Stimulated activated CD4-positive, alpha-beta T cell treated with anti-CD3 and anti-CD28 coated beads, Interleukin-12 subunit alpha, Interleukin-12 subunit beta, amount 100 ng/mL, for 4 hours (primary cell): Measurements from ENCODE around the gene LNX2.
A peak's percentile ranks its signal among the peaks of the same experiment; 100 is the strongest.

Experiments used
- DNase-seq: peaks from one replicate; pipeline ENCODE4 v3.0.0-alpha.2; 2020

Gene LNX2

DNA sequence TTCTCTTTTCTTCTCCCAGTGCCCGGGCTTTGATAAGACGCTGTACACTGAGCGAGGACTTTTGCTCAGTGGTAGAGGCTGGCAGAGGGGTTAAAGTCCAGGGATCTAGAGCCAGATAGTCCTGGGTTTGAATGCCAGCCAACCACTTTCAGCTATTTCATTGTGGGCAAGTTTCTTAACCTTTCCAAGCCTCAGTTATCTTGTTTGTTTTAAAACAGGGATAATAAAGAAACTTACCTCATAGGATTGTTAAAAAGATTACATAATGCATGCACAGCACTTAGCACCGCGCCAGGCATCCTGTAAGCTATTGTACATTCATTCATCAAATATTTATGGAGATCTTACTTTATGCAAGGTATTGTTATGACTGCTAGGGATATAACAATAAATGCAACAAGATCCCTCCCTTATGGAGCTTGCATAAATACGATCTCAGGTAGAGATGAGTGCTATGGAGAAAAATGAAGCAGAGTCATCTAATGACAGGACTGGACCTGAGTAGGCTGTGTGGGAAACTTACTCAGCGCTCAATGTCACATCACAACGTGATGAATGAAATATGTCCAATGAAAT lies 70.8 kb downstream of the LNX2 start:
- DNase-seq, result no peak

DNA sequence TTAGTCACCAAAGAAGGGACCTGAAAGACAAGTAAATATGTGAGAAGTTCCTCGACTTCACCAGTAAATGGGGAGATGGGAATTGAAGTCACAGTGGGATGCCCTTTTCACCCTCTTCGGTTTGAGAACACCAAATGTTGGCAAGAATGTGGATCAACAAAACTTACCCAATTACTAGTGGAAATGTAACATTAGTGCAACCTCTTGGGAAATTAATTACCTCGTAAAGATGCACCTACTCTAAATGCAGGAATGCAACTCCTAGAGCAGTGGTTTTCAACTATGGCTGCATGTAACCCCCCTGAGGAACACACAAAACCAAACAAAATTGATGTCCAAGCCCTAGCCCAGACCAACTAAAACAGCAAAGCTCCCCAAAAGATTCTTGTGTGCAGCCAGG lies 78.1 kb downstream of the LNX2 start:
- no peak for DNase-seq

DNA sequence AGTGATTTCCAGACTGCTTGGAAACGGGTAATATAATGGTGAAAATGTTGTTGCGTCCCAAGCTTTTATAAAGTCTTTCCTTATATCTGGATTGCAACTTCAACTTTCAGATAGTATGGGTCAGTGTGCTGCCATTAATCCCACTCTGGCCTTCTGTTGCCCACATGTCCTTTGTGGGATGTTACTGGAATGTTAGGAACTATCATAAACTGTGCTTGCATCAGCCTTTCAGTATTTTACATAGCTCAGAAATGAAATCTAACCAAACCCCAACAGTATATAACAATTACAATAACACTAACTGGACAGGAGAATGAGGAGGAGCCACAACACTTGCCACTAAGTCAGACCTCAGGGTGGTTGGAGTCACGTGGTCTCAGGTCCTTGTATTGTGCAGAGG lies 78.9 kb downstream of the LNX2 start:
- no peak for DNase-seq

DNA sequence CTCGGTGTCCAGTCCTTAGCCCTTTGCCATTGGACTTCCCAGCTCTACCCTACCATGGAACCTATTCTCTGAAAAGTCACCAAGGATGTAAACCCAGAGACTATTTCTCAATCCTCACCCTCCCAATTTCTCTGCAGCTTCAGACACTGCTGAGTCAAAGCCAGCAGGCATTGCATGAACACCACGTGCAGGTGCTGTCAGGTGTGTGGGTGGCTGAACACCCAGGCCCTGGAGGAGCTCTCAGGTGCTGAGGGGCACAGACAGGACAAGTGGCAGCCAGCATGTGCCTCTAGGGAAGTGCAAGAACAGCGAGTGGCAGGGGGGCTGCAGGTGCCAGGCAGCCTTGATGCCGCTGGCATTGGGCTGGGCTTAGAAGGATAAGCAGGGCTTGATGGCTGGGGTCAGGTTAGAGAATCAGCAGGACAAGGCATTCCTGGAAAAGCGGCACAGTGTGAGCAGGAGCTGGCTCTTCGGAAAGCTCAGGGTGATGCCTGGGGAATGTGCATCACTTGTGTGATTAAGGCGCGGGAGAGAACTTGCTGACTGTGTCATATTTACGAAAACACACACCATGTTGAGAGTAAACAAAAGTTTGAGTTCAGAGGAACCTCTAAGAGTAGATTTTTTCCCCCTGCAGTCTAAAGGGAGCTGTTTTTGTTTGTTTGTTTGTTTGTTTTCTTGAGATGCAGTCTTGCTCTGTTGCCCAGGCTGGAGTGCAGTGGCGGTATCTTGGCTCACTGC lies 83.8 kb downstream of the LNX2 start:
- no peak for DNase-seq

DNA sequence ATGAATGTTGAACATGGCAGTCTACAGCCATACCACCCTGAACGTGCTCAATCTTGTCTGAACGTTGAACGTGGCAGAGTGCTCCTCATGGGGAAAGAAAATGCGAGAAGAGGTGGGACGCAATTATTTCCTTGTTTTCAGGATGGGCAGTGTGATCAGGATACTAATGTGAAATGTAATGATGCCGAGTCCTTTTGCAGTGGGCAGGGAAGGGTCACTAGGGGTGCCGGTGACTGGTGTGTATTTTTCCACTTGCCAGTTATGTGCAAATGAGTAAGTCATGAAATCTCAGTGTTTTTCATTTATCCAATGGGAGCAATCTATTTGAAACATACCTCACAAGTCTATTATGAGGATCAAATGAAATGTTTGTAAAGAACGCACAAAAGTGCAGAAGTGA lies 84.8 kb downstream of the LNX2 start:
- no peak for DNase-seq

DNA sequence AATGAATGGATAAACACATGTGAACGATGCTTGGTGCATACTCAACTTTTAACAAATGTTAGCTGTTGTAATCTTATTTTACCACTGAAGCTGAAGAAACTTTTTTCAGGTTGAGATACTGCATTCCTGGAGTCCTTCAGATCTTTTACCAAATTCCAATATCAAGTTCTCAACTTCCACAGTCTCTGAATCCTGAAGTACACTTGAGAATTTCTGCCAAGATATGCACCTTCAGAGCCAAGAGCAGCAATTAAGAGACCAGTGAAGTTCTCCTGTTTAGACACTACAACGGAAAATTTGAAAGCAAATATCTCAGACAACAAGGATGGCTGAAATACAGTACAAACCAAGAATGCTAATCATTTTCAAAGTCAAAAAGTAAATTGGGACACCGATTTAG lies 85.3 kb downstream of the LNX2 start:
- DNase-seq, result no peak

DNA sequence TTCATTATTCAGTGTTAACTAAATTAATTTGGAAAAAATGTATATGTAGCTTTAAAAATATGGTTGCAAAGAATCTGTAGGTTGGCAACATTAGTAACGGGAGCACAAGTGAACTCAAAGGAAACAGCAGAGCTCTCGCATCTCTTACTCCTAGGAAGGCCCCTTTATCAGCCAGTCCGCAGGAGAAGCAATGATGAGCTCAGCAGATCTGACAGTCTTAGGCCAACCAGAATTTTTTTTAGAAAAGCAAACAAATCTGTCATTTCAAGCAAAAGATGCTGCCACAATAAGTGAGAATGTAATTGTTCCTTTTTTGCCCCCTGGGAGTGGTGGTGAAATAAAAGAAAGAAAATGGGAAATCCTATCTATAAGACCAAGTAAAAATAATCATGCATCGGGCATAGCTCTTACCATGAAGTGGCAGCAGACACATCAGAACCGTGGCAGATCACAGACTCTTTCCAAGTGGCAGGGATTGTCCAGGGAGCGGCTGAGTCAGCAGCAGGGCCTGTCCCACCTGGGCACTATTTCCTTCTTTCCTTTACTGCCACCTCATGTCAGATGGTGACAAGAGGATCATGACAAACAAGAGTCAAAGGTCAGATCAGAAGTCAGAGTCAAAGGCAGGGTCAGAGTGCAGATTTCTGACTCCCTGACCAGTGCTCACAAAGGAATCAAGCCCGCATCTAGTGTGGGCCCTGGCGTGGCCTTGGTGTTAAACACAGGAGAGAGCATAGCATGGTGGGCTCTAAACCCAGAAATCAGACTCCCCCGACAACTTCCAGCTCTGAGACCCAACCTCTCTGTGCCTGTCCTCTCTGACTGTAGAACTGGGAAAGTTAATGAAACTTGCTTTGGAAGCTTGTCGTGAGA lies 86.0 kb downstream of the LNX2 start:
- DNase-seq, result no peak

DNA sequence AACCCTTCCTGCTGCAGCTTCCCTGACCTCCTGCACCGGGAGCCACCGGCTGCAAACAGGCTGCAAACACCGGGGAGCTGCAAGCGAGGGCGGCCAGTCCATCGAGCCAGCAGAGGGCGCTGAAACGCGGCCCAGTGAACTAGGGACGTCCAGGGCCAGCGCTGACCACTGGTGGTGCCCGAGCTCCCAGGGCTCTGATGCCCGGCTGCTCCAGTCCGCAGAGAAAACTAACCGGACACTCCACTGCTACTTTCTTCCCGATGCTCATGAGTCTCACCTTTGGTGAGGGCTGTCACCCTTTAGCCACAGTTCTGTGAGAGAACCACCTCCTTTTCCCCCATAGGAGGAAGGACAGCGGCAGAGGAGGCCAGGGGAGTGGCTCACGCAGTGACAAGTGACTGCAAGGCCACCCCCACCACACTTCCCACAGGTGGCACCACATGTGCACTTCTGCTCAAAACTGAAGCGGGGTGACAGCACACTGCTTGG lies 87.1 kb downstream of the LNX2 start:
- DNase-seq, result peak; percentile 40

DNA sequence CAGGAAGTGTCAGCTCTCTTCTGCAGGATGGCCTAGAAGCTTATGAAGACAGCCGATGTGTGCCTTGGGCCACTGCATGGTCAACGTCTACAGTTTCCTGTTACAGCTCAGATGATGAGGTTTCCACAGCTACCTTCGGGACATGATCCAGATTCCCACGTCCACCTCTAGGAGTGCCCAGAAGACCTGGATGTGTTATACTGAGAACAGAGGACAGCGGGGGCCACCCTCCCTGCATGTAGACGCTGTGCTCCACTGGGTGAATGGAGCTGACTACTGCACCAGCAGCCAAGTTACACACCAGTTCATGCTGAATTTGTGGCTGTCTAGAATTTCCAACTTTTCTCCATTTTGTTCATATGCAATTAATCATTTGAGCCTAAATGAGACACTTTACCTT lies 91.4 kb downstream of the LNX2 start:
- DNase-seq, result no peak

DNA sequence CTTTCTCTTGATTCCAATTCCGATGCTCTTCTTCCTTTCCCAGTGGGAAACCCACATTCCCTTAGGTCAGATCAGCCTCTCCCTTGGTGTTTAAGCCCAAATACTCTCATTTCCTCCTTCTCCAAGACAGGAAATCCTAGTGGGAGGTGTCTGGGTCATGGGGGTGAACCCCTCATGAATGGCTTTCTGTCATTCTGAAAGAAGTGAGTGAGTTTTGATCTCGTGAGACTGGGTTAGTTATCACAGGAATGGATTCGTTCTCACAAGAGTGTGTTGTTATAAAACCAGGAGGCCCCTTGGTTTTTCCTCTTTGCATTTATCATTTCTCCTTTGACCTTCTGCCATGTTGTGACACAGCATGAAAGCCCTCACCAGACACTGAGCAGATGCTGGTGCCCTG lies 93.8 kb downstream of the LNX2 start:
- DNase-seq, result no peak

DNA sequence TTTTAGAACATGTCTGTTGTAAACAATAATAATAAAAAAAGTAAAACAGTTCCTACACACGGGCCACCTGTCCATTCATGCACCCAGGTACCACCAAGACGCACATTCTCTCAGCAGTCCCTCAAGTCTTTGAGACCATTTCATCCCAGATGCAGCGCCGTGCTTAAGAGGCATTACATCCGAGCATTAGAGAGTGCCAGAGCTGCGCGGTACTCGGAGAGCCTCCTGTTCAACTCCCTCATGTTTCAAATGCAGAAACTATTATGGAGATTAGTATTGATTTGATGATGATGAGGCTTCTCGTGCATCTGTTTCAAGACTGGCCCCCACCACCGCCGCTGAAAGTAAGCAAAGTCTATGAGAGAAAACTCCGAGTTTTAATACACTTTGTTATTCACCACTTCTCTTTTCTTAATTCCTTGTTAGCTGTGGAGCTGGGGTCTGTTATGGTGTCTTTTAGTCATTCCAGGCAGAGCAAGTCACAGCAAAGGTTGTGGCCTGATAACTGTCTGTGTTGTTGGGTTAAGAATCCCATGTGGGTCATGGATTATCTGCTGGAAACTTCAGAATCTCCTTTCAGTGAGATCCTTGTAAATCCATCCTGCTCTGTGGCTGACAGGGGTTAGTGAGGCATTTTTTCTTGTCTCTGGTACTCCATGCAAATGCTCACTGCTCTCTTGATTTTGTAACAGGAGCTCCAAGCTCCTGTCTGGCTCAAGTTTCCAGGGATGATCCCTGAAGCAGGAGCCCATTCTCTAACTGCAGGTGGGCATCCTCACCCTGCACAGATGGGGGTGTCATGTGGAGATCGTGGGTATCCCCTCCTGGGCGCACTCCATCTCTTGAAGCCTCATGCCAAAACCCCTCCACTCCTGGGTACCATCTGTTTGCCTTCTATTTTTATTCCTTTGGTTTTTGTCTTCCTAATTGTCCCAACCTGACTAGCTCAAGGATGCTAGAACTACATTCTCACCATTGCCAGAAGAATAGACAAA lies 95.1 kb downstream of the LNX2 start:
- no peak for DNase-seq

DNA sequence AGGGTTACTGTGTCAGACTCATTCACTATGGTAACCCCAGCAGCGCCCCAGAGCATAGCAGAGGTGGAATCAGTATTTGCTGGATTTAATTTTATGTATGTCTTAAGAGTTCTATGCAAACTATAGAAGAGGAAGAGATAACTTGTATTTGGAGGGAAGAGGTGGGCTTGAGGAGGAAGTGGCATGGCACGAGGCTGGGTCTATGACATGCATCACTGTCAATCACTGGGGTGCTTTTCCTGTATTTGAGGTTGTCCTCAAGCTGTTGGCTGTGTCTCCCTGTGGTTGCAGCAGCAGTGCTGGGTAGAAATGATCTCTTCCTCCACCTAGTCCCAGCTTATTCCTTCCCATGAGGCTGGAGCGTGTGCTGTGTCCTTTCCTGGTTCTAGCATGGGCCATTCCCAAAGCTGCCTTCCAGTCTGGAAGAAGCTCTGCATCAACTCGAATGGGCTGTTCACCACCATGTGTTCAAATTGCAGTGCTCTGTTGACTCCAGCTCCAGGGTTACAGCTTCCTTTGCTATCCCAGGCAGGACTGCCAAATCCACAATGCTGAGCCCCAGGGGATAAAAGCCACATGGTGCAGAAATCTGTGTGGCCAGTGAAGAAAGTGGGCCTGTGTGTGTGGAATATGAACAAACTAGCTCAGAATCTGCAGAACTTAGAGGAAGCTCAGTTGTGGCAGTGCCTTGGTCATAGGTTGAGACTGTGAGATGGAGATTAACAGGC lies 96.8 kb downstream of the LNX2 start:
- no peak for DNase-seq

DNA sequence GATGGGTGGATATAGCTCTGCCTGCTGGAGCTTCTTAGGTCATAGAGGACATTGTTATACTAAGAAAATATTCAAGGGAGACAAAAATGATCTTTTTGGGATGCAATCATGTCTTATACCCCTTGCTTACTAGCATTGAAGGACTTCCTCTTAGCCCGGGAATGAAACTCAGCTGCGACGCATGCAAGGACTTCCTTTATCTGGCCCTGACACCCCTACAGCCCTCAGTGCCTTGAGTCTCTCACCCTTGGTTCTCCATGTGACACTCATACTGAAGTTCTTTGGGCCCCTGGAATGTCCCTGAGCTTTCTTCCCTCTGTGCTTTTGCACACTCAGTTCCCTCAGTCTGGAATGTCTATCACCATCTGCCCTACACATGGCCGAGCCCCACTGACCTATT lies 97.5 kb downstream of the LNX2 start:
- no peak for DNase-seq

DNA sequence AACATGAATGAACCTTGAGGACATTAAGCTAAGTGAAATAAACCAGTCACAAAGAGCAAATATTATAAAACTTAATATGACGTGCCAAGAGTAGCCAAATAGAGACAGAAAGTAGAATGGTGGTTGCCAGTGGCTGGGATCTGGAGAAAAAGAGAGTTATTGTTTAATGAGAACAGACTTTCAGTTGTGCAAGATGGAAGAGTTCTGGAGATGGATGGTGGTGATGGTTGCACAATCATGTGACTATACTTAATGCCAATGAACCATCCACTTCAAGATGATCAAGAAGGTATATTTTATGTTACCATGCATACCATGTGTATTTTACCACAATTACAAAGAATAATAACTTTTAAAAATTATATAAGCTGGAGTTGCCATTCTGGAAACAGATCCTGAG lies 104.2 kb downstream of the LNX2 start:
- no peak for DNase-seq

DNA sequence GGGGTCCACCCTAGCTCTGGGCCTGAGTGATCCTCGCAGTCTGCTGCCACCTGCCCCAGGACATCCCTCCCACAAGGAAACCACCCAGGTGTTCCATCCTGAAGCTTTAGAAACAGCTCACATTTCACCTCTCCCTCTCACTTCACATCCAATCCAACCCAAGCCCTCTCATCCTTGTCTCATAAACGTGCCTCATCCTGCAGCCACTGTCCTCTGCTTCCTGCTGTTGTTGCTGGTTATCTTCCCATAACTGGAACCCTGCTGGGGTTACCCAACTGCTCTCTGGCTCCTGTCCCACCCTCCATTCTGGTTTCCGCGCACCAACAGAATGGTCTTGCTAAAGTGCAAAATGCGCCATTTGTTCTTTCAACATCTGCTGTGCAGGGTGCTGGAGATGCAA lies 110.2 kb downstream of the LNX2 start:
- DNase-seq, result no peak

DNA sequence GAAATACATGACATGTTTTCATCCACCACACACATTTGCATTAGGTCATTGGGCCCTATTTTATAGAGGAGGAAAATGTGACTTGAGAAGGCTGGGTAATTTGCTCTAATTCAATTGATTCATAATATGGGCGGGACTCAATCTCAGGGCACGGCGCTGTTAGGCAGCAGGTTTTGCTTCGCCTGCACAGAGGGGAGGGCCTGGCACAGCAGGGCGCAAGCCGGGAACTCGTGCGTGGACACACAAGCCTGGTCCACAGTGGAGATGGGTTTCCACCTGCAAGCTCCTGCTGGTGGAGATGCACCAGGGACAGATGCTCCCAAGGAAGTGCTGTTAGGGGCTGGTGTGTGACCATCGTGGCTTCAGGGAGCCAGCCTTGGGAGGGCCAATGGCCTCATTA lies 111.5 kb downstream of the LNX2 start:
- no peak for DNase-seq

DNA sequence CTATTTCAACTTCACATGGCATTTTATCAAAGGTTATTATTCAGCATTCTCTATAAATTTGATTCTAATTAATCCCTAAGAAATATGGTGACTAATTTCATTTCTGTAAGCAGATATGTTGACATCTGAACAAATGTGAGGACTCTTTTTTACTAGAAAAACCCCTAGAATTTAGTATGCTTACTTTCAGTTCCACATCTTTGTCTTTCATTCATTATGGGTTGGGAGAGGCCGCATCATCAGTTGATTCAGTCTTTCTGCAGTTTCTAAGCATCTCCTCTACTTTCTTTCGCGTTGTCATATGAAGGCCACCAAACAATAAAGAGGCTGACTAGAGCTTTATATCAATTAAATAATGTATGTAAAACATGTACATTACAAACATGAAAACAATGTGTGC lies 114.5 kb downstream of the LNX2 start:
- DNase-seq, result no peak

DNA sequence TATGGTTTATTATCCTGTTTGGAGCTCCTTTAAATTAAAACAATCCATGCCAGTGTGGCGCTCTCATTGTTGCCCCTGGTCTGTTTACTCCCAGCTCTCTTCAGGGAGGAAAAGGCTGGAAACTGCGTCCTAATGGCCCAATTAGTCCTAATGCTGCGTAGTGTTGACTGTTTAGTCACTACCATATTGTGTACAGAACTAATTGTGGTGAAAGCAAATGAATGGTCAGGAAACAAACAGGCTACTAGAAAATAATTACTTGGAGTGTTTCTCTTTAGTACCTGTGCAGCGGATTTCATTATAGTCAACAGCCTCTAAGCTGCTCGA lies 115.5 kb downstream of the LNX2 start:
- no peak for DNase-seq

DNA sequence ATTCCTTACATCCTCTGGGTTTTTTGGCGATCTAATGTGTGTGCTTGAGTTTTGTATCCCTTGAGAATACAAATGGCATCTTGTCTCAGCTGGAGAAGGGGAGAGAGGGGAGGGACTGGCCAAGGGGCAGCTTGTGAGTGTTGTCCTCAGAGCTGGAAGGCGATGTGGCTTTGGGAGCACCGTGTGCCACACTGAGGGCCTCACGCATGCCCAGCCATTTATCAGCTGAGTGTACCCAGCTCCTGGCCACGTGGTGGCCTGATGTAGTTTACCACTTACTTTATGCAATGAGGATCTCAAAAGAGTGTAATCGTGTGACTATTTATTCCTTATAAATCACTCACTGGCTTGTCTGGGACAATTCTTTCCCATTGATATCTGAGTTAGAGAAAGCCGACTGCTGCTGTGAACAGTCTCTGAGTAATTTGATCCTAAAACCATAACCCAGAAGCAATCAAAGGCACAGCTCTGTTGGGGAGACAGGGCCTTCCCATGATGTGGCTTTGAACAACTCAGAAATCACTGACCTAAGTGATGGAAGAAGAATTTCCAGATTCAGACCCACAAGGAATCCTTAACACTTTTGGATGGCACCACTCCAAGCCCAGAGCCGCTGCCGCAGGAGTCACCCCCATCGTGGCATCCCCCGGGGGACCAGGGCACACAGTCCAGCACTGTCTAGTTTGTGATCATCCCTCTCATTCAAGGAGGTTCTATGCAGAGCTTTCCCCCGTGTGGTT lies 116.0 kb downstream of the LNX2 start:
- DNase-seq, result no peak

DNA sequence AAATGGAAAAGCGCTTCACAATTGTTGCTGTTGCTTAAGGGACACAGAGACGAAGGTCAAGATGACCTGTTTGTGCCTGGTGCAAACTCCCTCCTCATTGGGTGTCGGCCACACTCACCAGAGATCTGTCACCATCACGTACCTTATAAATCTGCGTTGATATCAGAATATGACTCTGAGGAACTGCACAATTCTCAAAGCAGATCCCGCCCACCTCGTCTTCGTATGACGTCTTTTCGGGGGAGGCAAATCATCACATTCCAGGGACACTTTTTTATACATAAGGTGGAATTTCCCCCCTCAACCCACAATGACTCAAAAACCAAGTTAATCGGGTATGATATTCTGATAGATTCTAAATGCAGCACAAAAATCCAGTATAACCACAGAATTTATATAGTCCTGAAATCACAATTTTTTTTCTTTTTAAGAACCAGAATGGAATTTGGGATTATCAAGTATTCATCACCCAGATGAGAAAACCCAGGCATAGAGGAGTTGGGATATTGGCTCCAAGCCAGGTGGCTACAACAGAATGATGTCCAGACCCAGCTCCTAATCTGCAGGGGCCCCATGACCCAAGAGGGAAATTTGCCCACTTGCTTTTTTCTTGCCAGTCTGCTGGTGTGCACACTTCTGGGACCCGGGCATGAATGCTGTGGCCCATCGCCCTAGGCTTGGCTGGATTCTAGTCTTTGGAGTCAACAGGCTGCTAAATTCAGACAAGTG lies 119.4 kb downstream of the LNX2 start:
- DNase-seq, result no peak
